Gastrocnemius medialis (tissue), 4 donors: ENCODE measurements around the gene TRIM45. TPM values are rescaled to one million over a fixed set of nuclear protein-coding genes. Genes with fewer than 3 reads are reported as not detected.

Experiments
- ATAC-seq, 2 donors: fragments of 150-250 bp; one replicate each; pipeline ENCODE4 v1.9.1; 2016
- DNase-seq, 2 donors: peaks; one replicate each; pipeline ENCODE4 v3.0.0-alpha.2; 2019
- H3K27ac ChIP-seq, 4 donors: fragments of 200-600 bp; sonication (generic); 1 replicate in 1 of 4; 2 replicates in 3 of 4; pipeline ENCODE4 v1.5.1; 2016 to 2018; ENCODE audit warnings: mild to moderate bottlenecking in 2 of 4, moderate library complexity in 1 of 4
- H3K27me3 ChIP-seq, 3 donors: fragments of 200-600 bp; sonication (generic) in 2 of 3; 1 replicate in 1 of 3; 2 replicates in 2 of 3; pipeline versions ENCODE4 v1.5.1 to v1.6.0; 2016 to 2019; ENCODE audit warnings: mild to moderate bottlenecking in 1 of 3, moderate library complexity in 1 of 3
- H3K36me3 ChIP-seq, 2 donors: fragments of 200-600 bp; sonication (generic) in 1 of 2; one replicate each; pipeline ENCODE4 v1.5.1; 2017 to 2018
- H3K4me1 ChIP-seq, 2 donors: fragments of 200-600 bp; sonication (generic) in 1 of 2; one replicate each; pipeline ENCODE4 v1.5.1; 2016 to 2017; ENCODE audit warnings: mild to moderate bottlenecking in 2 of 2
- H3K4me3 ChIP-seq, 4 donors: fragments of 200-600 bp; sonication (generic) in 3 of 4; 1 replicate in 1 of 4; 2 replicates in 3 of 4; pipeline ENCODE4 v1.5.1; 2016 to 2019; ENCODE audit warnings: mild to moderate bottlenecking in 2 of 4
- H3K9me3 ChIP-seq, 3 donors: fragments of 200-600 bp; sonication (generic) in 2 of 3; 1 replicate in 1 of 3; 2 replicates in 2 of 3; pipeline ENCODE4 v1.5.1; 2016 to 2019
- POLR2A ChIP-seq, 2 donors: fragments of 450-650 bp; IDR thresholded peaks; one replicate each; pipeline ENCODE4 v1.6.1; 2017; ENCODE audit warnings: antibody characterized with exemption in 2 of 2, mild to moderate bottlenecking in 2 of 2, moderate library complexity in 2 of 2
- in situ Hi-C, 4 donors: fragments of 200-750 bp; cut with MboI; loops; one replicate each; pipeline versions ENCODE4 v1.15.0 to v1.8.0; 2017; ENCODE audit warnings: low sequenced_read_pairs in 4 of 4
- intact Hi-C: fragments of 100-400 bp; cut with DNase I; formaldehyde crosslinking; loops from one replicate; pipeline ENCODE4 v1.15.1; 2023; ENCODE audit warnings: low total_unique reads
- total RNA-seq, 4 donors: library from RNA; depleted of rRNA; stranded (reverse); fragments of >200 nt; gene quantifications; one replicate each; pipeline versions ENCODE4 v1.1.0 to v1.2.3, GENCODE V29; 2016
- TF ChIP-seq, protein P1 (sequence below), 5 experiments: fragments of 450-650 bp in 3 of 5; fragments of 200-600 bp in 2 of 5; sonication (generic) in 2 of 5; IDR thresholded peaks in 4 of 5; conservative IDR thresholded peaks in 1 of 5; 1 replicate in 4 of 5; 2 replicates in 1 of 5; pipeline ENCODE4 v1.5.1; 2016 to 2019; ENCODE audit warnings: antibody characterized with exemption in 5 of 5, mild to moderate bottlenecking in 3 of 5, moderate library complexity in 3 of 5

The TRIM45 gene
- total RNA-seq, 4 donors from 2014 or later, result 2.4 to 9.4 (median 5.2) TPM

DNA sequence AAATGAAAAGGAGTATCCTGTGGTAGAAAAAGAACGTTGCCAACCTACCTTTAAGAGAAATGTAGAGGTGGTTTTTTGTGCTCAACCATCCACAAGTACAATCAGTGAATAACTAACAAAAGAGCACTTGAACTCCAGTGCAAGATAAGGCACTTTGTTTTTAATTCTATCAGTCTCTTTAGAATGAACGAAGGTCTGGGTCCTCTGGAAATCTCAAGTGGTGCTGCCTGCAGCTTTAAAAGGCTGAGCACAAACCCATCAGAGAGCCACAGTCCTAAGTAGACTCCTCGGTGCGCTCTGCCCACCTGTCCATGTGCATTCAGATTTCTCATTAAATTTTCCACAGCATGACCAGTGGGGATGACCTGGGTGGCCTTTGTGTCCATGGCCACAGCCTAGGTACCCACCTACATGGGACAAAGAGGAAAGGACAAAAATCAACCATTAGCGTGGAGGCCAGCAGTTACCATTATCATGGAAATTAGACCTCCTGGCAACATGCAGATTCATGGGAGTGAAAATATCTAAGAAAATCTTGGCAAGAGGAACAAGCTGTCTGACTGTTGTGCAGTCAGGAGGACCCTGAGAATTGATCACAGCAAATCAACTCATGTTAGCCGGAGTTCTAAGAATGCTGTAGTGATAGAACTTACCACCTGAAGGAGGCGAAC is 9.4 kb downstream of the TRIM45 start:
- in situ Hi-C loops, result no loop called here

GRCh38 chr1:117110774-117111173 is 10.8 kb downstream of the TRIM45 start:
- in situ Hi-C loops, result no loop called here
- TF ChIP-seq, protein P1, sequence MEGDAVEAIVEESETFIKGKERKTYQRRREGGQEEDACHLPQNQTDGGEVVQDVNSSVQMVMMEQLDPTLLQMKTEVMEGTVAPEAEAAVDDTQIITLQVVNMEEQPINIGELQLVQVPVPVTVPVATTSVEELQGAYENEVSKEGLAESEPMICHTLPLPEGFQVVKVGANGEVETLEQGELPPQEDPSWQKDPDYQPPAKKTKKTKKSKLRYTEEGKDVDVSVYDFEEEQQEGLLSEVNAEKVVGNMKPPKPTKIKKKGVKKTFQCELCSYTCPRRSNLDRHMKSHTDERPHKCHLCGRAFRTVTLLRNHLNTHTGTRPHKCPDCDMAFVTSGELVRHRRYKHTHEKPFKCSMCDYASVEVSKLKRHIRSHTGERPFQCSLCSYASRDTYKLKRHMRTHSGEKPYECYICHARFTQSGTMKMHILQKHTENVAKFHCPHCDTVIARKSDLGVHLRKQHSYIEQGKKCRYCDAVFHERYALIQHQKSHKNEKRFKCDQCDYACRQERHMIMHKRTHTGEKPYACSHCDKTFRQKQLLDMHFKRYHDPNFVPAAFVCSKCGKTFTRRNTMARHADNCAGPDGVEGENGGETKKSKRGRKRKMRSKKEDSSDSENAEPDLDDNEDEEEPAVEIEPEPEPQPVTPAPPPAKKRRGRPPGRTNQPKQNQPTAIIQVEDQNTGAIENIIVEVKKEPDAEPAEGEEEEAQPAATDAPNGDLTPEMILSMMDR (IDR thresholded peaks at IDR 0.05 in 4 of 5, conservative IDR thresholded peaks at IDR 0.05 in 1 of 5), result no peak
- TF ChIP-seq POLR2A (IDR thresholded peaks at IDR 0.05), result no peak
- no peak for ATAC-seq
- intact Hi-C loops, result no loop called here
- no peak for DNase-seq
- peaks cover 0 to 36% of the 10 kb centered on the region in 2 donors for H3K36me3 ChIP-seq
- H3K9me3 ChIP-seq, result no peaks in the 10 kb centered on the region
- H3K27me3 ChIP-seq, result no peaks in the 10 kb centered on the region
- H3K27ac ChIP-seq, result no peak overlapping the region
- peaks cover 0 to 4% of the 10 kb centered on the region in 2 donors for H3K4me1 ChIP-seq
- no peak overlapping the region for H3K4me3 ChIP-seq

More for the DNA sequence above, 9.4 kb downstream of the TRIM45 start:
- DNase-seq (no peak), ATAC-seq (no peak)
- no peak overlapping the region for H3K27ac ChIP-seq
- intact Hi-C loops, result no loop called here
- no peak overlapping the region for H3K4me3 ChIP-seq
- TF ChIP-seq, protein P1 (IDR thresholded peaks at IDR 0.05 in 4 of 5, conservative IDR thresholded peaks at IDR 0.05 in 1 of 5), result no peak
- no peak for TF ChIP-seq POLR2A (IDR thresholded peaks at IDR 0.05)
- peaks cover 0 to 39% of the 10 kb centered on the region in 2 donors for H3K36me3 ChIP-seq
- H3K27me3 ChIP-seq, result no peaks in the 10 kb centered on the region
- peaks cover 6 to 16% of the 10 kb centered on the region in 2 donors for H3K4me1 ChIP-seq
- H3K9me3 ChIP-seq, result no peaks in the 10 kb centered on the region

- H3K4me1 ChIP-seq, result no peaks in the 10 kb centered on the region
- H3K4me3 ChIP-seq, result no peak overlapping the region
- intact Hi-C loops, result no loop called here
- peak overlapping the region in 1 of 4 donors; percentile 4 for H3K27ac ChIP-seq
- peaks cover 0 to 4% of the 10 kb centered on the region in 2 donors for H3K36me3 ChIP-seq
- in situ Hi-C loops, result no loop called here
- no peaks in the 10 kb centered on the region for H3K9me3 ChIP-seq
- no peak for DNase-seq
- H3K27me3 ChIP-seq, result no peaks in the 10 kb centered on the region
- no peak for TF ChIP-seq POLR2A (IDR thresholded peaks at IDR 0.05)
- ATAC-seq, result no peak
These were observed 14.2 kb downstream of the TRIM45 start for GRCh38 chr1:117107364-117107763.

GRCh38 chr1:117106478-117106877 is 15.1 kb downstream of the TRIM45 start:
- DNase-seq, result no peak
- in situ Hi-C loops (no loop called here), intact Hi-C loops (no loop called here)
- H3K27me3 ChIP-seq, result no peaks in the 10 kb centered on the region
- H3K4me1 ChIP-seq, result peaks cover 2 to 4% of the 10 kb centered on the region in 2 donors
- TF ChIP-seq POLR2A (IDR thresholded peaks at IDR 0.05), result no peak
- TF ChIP-seq, protein P1 (IDR thresholded peaks at IDR 0.05 in 4 of 5, conservative IDR thresholded peaks at IDR 0.05 in 1 of 5), result no peak
- no peak for ATAC-seq
- no peak overlapping the region for H3K27ac ChIP-seq
- no peaks in the 10 kb centered on the region for H3K9me3 ChIP-seq
- H3K36me3 ChIP-seq, result no peaks in the 10 kb centered on the region
- no peak overlapping the region for H3K4me3 ChIP-seq

GRCh38 chr1:117105722-117106121 is 15.8 kb downstream of the TRIM45 start:
- no peak overlapping the region for H3K4me3 ChIP-seq
- intact Hi-C loops, result no loop called here
- DNase-seq (no peak), ATAC-seq (no peak)
- H3K4me1 ChIP-seq, result peaks cover 6 to 8% of the 10 kb centered on the region in 2 donors
- TF ChIP-seq, protein P1 (IDR thresholded peaks at IDR 0.05 in 4 of 5, conservative IDR thresholded peaks at IDR 0.05 in 1 of 5), result no peak
- TF ChIP-seq POLR2A (IDR thresholded peaks at IDR 0.05), result no peak
- H3K36me3 ChIP-seq, result no peaks in the 10 kb centered on the region
- in situ Hi-C loops, result no loop called here
- no peaks in the 10 kb centered on the region for H3K9me3 ChIP-seq
- no peaks in the 10 kb centered on the region for H3K27me3 ChIP-seq
- no peak overlapping the region for H3K27ac ChIP-seq
